GM21576 (cell line): ENCODE measurements around the gene CLSTN2.

Experiments
- ATAC-seq: cut with Tn5 transposase; IDR thresholded peaks from one replicate; pipeline ENCODE4 v1.9.1; 2021; ENCODE audit warnings: mild to moderate bottlenecking, moderate library complexity; ENCODE audit not compliant: unreplicated experiment

The CLSTN2 gene

GRCh38 chr3:140316868-140317400 lies 381.9 kb downstream of the CLSTN2 start:
- no peak for ATAC-seq

GRCh38 chr3:140319739-140320138 lies 384.8 kb downstream of the CLSTN2 start:
- no peak for ATAC-seq

GRCh38 chr3:140323561-140323960 lies 388.6 kb downstream of the CLSTN2 start:
- no peak for ATAC-seq

GRCh38 chr3:140332131-140332530 lies 397.1 kb downstream of the CLSTN2 start:
- ATAC-seq: no peak

- no peak for ATAC-seq
These were observed 399.3 kb downstream of the CLSTN2 start for GRCh38 chr3:140334132-140334929.

- no peak for ATAC-seq
These were observed 401.5 kb downstream of the CLSTN2 start for GRCh38 chr3:140336465-140336864.

GRCh38 chr3:140338916-140339315 lies 403.9 kb downstream of the CLSTN2 start:
- no peak for ATAC-seq

- ATAC-seq: no peak
These were observed 406.2 kb downstream of the CLSTN2 start for GRCh38 chr3:140341203-140341602.

GRCh38 chr3:140341817-140342403 lies 406.9 kb downstream of the CLSTN2 start:
- ATAC-seq: no peak

- ATAC-seq: no peak
These were observed 407.7 kb downstream of the CLSTN2 start for GRCh38 chr3:140342668-140343067.

GRCh38 chr3:140343211-140344081 lies 408.5 kb downstream of the CLSTN2 start:
- no peak for ATAC-seq

GRCh38 chr3:140344082-140344454 lies 409.1 kb downstream of the CLSTN2 start:
- ATAC-seq: no peak

GRCh38 chr3:140344601-140345205 lies 409.7 kb downstream of the CLSTN2 start:
- ATAC-seq: no peak

- ATAC-seq: no peak
These were observed 412.2 kb downstream of the CLSTN2 start for GRCh38 chr3:140347151-140347550.

GRCh38 chr3:140349938-140350337 lies 415.0 kb downstream of the CLSTN2 start:
- no peak for ATAC-seq

GRCh38 chr3:140351466-140351865 lies 416.5 kb downstream of the CLSTN2 start:
- no peak for ATAC-seq

- no peak for ATAC-seq
These were observed 420.5 kb downstream of the CLSTN2 start for GRCh38 chr3:140355481-140355880.

- ATAC-seq: no peak
These were observed 423.7 kb downstream of the CLSTN2 start for GRCh38 chr3:140358686-140359085.

GRCh38 chr3:140359233-140359995 lies 424.4 kb downstream of the CLSTN2 start:
- no peak for ATAC-seq

- ATAC-seq: no peak
These were observed 425.3 kb downstream of the CLSTN2 start for GRCh38 chr3:140360332-140360731.
